Measurements from ENCODE around the gene ADK. TPM values are rescaled to one million over a fixed set of nuclear protein-coding genes. Genes with fewer than 3 reads are reported as not detected.
"Not testable (repeated sequence)": the region's sequence is repeated elsewhere in the genome, so short reads cannot be mapped to it uniquely, and the experiment has no call there.

ADK gene
- total RNA-seq, 4 donors from 2014 or later, result 15.3 to 23.3 (median 20.8) TPM

- Histone ChIP-seq H3K4me3 (no peak overlapping the region), H3K9me3 (no peaks in the 10 kb centered on the region), H3K36me3 (no peaks in the 10 kb centered on the region), H3K27me3 (no peaks in the 10 kb centered on the region), H3K4me1 (peaks cover 0 to 42% (median 0%) of the 10 kb centered on the region in 3 donors), H3K27ac (peak overlapping the region; percentile 34 to 79 (median 60))
- TF ChIP-seq CTCF (IDR thresholded peaks at IDR 0.05) (no peak), POLR2A (IDR thresholded peaks at IDR 0.05) (no peak), EP300 (IDR thresholded peaks at IDR 0.05) (no peak), POLR2AphosphoS5 (IDR thresholded peaks at IDR 0.05) (no peak)
- 67 to 76% methylated on average over 3 to 4 of the region's 4 CpGs for WGBS, 2 donors (ENCODE audit: low coverage in 1 of 2)
- ATAC-seq, result no peak
Measured at GRCh38 chr10:74292871-74293427, 141.9 kb downstream of the ADK start.

- peak overlapping the region; percentile 29 to 79 (median 66) for H3K27ac ChIP-seq
- H3K4me3 ChIP-seq, result no peak overlapping the region
- no peak for ATAC-seq
- no peaks in the 10 kb centered on the region for H3K27me3 ChIP-seq
- no peak for TF ChIP-seq POLR2A (IDR thresholded peaks at IDR 0.05)
- peak; percentile 18 for TF ChIP-seq POLR2AphosphoS5 (IDR thresholded peaks at IDR 0.05)
- WGBS, 2 donors (ENCODE audit: low coverage in 1 of 2), result 50% methylated on average over 1 of the region's 1 CpG; no CpG with 5 or more reads in 1 of the 2 donors
- H3K36me3 ChIP-seq, result no peaks in the 10 kb centered on the region
- H3K4me1 ChIP-seq, result peaks cover 0 to 41% (median 0%) of the 10 kb centered on the region in 3 donors
- no peaks in the 10 kb centered on the region for H3K9me3 ChIP-seq
Measured at GRCh38 chr10:74293686-74294371, 142.8 kb downstream of the ADK start.

GRCh38 chr10:74297389-74298080, 146.5 kb downstream of the ADK start:
- no peak for ATAC-seq
- Histone ChIP-seq H3K4me1 (peaks cover 0 to 19% (median 0%) of the 10 kb centered on the region in 3 donors), H3K36me3 (no peaks in the 10 kb centered on the region), H3K4me3 (no peak overlapping the region), H3K27me3 (no peaks in the 10 kb centered on the region), H3K9me3 (no peaks in the 10 kb centered on the region), H3K27ac (no peak overlapping the region)
- 87 to 94% methylated on average over 2 of the region's 2 CpGs for WGBS, 2 donors (ENCODE audit: low coverage in 1 of 2)
- no peak for TF ChIP-seq EP300 (IDR thresholded peaks at IDR 0.05)
- no peak for TF ChIP-seq POLR2AphosphoS5 (IDR thresholded peaks at IDR 0.05)
- TF ChIP-seq CTCF (IDR thresholded peaks at IDR 0.05), result no peak
- TF ChIP-seq POLR2A (IDR thresholded peaks at IDR 0.05), result no peak

GRCh38 chr10:74300074-74300621, 149.1 kb downstream of the ADK start:
- not testable (repeated sequence) for H3K27ac ChIP-seq, ATAC-seq, H3K36me3 ChIP-seq, H3K27me3 ChIP-seq, H3K9me3 ChIP-seq, H3K4me1 ChIP-seq, H3K4me3 ChIP-seq
- 100% methylated on average over 2 of the region's 2 CpGs; no CpG with 5 or more reads in 1 of the 2 donors for WGBS, 2 donors (ENCODE audit: low coverage in 1 of 2)

- H3K27ac ChIP-seq, result no peak overlapping the region
- no peaks in the 10 kb centered on the region for H3K36me3 ChIP-seq
- no peak for TF ChIP-seq EP300 (IDR thresholded peaks at IDR 0.05)
- TF ChIP-seq POLR2A (IDR thresholded peaks at IDR 0.05), result no peak
- TF ChIP-seq CTCF (IDR thresholded peaks at IDR 0.05), result no peak
- no peak for TF ChIP-seq POLR2AphosphoS5 (IDR thresholded peaks at IDR 0.05)
- no peaks in the 10 kb centered on the region for H3K4me1 ChIP-seq
- WGBS, 2 donors (ENCODE audit: low coverage in 1 of 2), result 0% methylated on average over 1 of the region's 1 CpG; no CpG with 5 or more reads in 1 of the 2 donors
- no peaks in the 10 kb centered on the region for H3K27me3 ChIP-seq
- no peak for ATAC-seq
- no peak overlapping the region for H3K4me3 ChIP-seq
- H3K9me3 ChIP-seq, result no peaks in the 10 kb centered on the region
Measured at GRCh38 chr10:74300666-74301065, 149.6 kb downstream of the ADK start.

Data from gastroesophageal sphincter (tissue), 4 donors.